Spleen (tissue), 7 donors: ENCODE data around the gene DPY19L2.
"Not testable (repeated sequence)": the region's sequence is repeated elsewhere in the genome, so short reads cannot be mapped to it uniquely, and the experiment has no call there.

ENCODE experiments used
- POLR2A ChIP-seq, 3 donors: fragments of 450-650 bp; IDR thresholded peaks; one replicate each; pipeline ENCODE4 v1.5.1; 2017; ENCODE audit warnings: antibody characterized with exemption in 3 of 3, mild to moderate bottlenecking in 1 of 3
- TF ChIP-seq, protein P1 (sequence below), 11 experiments: fragments of 200-600 bp in 7 of 11; fragments of 450-650 bp in 4 of 11; sonication (generic) in 4 of 11; IDR thresholded peaks in 8 of 11; conservative IDR thresholded peaks in 3 of 11; 1 replicate in 7 of 11; 2 replicates in 4 of 11; pipeline versions ENCODE4 v1.4.0 to v1.8.0; 2016 to 2021; ENCODE audit warnings: antibody characterized with exemption in 11 of 11, inconsistent platforms in 4 of 11, mild to moderate bottlenecking in 1 of 11
- donor health status: DM: no; HTN: no; CAD: no; lungs with moderate emphysema.
- donor health status: DM: no; HTN: no; CAD: no.
- donor health status: DM: no; HTN: no; CAD: no.

DNA sequence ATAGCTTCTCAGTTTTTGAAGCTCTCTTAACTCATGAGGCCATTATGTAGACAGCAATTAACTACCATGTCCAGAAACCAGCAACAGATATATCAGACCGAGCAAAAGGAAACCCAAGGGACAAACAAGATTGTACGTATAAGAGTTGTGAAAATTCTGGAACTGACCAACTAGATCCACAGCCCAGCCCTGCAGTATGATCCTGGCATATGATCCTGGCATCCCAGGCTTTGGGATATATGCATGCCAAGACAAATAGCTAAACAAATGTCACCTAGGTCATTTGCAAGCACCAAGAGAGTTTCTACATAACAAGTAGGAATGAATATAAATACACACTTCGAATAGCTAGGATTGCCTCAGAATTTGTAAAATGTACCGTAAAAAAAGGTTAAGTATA lies 44.0 kb downstream of the DPY19L2 start:
- not testable (repeated sequence) for TF ChIP-seq POLR2A (IDR thresholded peaks at IDR 0.05)
- TF ChIP-seq, protein P1, sequence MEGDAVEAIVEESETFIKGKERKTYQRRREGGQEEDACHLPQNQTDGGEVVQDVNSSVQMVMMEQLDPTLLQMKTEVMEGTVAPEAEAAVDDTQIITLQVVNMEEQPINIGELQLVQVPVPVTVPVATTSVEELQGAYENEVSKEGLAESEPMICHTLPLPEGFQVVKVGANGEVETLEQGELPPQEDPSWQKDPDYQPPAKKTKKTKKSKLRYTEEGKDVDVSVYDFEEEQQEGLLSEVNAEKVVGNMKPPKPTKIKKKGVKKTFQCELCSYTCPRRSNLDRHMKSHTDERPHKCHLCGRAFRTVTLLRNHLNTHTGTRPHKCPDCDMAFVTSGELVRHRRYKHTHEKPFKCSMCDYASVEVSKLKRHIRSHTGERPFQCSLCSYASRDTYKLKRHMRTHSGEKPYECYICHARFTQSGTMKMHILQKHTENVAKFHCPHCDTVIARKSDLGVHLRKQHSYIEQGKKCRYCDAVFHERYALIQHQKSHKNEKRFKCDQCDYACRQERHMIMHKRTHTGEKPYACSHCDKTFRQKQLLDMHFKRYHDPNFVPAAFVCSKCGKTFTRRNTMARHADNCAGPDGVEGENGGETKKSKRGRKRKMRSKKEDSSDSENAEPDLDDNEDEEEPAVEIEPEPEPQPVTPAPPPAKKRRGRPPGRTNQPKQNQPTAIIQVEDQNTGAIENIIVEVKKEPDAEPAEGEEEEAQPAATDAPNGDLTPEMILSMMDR (IDR thresholded peaks at IDR 0.05 in 8 of 11, conservative IDR thresholded peaks at IDR 0.05 in 3 of 11), result not testable (repeated sequence)
